ENCODE measurements around the gene OSMR.

OSMR gene

GRCh38 chr5:38845526-38846378 is at the start of gene OSMR:
OSMR (plus strand) TSS chr5:38846012; CDS start chr5:38869045, 23,033 bp downstream.
- DNase-seq: peak in 11 of 14 donors; percentile 10 to 89 (median 37)

- no peak for DNase-seq
Measured at GRCh38 chr5:38796742-38797108, 49.1 kb upstream of the OSMR start.

- no peak for DNase-seq
Measured at GRCh38 chr5:38797838-38798237, 48.0 kb upstream of the OSMR start.

GRCh38 chr5:38799556-38800377 is 46.0 kb upstream of the OSMR start:
- DNase-seq: no peak

DNA sequence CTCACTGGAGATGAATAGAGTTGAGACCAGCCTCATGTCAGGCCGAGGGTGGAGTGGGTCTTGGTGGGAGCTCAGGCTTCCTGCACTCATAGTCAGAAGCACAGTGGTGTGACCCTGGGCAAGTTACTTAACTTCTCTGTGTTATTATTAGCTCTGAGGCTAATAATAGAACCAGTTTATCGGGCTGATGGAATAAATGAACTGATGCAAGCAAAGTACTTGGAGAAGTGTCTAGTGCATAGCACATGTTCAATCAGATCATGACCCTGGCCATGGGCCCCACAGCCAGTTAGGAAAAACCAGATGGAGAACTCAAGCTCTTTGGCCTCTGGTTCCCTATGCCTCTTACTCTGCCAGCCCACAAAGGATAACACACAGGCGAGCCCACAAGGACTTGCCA is 45.3 kb upstream of the OSMR start:
- DNase-seq: no peak

GRCh38 chr5:38802125-38802524 is 43.7 kb upstream of the OSMR start:
- no peak for DNase-seq

DNA sequence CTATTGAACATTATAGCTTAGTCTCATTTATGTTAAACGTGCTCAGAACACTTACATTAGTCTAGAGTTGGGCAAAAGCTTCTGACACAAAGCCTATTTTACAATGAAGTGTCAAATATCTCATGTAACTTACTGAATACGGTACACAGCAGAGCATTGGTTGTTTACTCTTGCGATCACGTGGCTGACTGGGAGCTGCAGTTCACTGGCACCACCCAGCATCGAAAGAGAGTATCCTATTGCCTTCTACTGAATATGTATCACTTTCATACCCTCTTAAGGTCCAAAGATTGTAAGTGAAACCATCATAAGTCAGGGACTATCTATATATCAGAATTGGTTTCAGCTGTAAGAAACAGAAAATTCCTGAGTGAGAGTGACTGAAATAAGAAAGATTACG is 42.6 kb upstream of the OSMR start:
- DNase-seq: no peak

DNA sequence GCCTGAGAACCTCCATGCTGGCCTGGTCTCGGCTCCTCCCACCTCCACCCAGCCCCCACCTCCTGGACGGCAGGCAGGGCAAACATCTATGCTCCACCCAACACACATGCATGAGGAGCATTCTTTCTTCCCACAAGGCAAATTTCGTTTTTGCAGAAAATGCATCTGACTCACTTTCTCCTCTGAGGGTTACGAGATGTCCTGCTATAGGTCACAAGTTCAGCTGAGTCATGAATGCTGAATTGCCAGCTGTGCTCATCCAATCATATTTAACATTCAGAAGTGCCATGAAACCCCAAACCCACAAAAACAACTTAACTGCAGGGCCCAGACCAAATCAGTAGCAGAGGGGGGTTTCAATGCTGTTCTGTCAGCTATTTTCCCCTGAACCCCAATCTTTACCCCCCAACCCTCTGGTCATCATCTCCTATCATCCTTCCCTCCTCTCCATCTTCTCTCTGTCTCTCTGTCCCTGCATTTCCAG is 39.0 kb upstream of the OSMR start:
- no peak for DNase-seq

- DNase-seq: no peak
Measured at GRCh38 chr5:38807570-38808483, 38.0 kb upstream of the OSMR start.

GRCh38 chr5:38808666-38809343 is 37.0 kb upstream of the OSMR start:
- DNase-seq: no peak

- DNase-seq: peak in 13 of 14 donors; percentile 5 to 77 (median 57)
Measured at GRCh38 chr5:38809388-38810359, 36.1 kb upstream of the OSMR start.

DNA sequence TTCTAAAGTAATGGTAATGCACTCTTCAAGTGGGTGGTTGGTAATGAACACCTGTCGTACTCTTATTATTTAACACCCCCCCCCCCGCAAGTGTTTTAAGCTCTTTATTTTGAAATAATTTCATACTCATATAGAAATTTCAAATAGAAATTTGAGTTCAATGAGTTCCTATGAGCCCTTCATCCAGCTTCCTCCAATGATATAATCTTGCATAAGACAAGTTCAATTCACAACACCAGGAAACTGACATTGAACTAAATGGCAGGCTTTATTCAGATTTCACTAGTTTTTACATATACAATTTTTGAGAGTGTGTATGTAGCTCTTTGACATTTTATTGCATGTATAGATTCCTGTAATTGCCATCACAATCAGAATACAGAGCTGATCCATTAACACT is 30.9 kb upstream of the OSMR start:
- DNase-seq: no peak

GRCh38 chr5:38816083-38817030 is 29.5 kb upstream of the OSMR start:
- DNase-seq: no peak

- no peak for DNase-seq
Measured at GRCh38 chr5:38821679-38822078, 24.1 kb upstream of the OSMR start.

- DNase-seq: no peak
Measured at GRCh38 chr5:38823503-38823902, 22.3 kb upstream of the OSMR start.

GRCh38 chr5:38824821-38825220 is 21.0 kb upstream of the OSMR start:
- DNase-seq: no peak

GRCh38 chr5:38825494-38825893 is 20.3 kb upstream of the OSMR start:
- DNase-seq: no peak

DNA sequence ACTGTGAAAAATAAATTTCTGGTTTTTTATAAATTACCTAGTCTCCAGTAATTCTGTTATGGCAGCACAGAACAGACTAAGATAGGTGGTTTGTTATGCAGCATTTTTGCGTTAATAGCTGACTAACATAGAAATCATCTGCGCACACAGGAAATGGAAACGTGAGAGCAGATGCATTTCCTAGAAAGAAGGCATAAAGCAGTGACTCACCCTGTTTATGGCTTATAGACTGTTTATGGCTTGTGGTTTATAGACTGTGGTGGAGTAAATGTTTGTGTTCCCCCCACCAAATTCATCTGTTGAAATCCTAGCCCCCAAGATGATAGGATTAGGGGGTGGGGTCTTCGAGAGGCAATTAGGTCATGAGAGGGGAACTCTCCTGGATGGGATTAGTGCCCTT is 18.3 kb upstream of the OSMR start:
- DNase-seq: no peak

DNA sequence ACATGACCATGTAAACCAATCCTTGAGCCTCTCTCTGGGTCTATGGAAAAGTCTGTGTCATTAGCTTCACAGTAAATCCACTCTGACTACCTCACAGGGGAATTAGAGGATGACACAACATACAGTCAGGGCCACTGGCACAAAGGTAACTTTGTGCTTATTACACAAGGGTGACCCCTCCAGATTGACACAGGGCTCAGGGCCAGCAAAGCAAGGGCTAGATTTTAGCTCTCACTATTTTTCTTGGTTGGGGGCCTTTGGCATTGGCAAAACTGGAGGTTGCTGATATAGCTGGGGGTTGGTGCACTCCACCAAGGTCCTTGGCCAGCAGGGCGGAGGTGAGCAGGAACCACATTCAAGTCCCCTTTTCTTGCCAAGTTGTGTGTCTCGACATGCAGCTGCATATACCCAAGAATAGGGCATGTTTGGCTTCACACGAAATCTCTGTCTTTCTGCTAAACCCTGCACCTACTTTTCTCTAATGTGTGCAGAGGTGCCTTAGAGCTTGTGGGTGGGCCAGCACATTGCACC is 15.2 kb upstream of the OSMR start:
- no peak for DNase-seq

All from C1 segment of cervical spinal cord (tissue), 14 donors.